Measurements from ENCODE around the gene PHLDB2. TPM values are rescaled to one million over a fixed set of nuclear protein-coding genes. Genes with fewer than 3 reads are reported as not detected.

Gene PHLDB2
- total RNA-seq, 1 experiment from 2014 or later, result 39.6 TPM

GRCh38 chr3:112020674-112021085, 161.6 kb downstream of the PHLDB2 start:
- Histone ChIP-seq H3K27me3 (ENCODE audit: control insufficient read depth, insufficient read depth, low read length) (no peaks in the 10 kb centered on the region), H3K4me3 (ENCODE audit: insufficient read depth, low read depth, low read length) (no peak overlapping the region), H3K36me3 (replicated peaks; ENCODE audit: control insufficient read depth, insufficient read depth, low read length) (no peaks in the 10 kb centered on the region)
- no peak for DNase-seq

Other genes with a start within 250 kb of the PHLDB2 start
- gene PLCXD2, start 184.6 kb upstream of the PHLDB2 start, total RNA-seq (2014; rRNA removed; shearing (Covaris generic)), result 1.00 and 3.4 TPM in 2 replicates
- gene ABHD10, start 119.8 kb downstream of the PHLDB2 start, total RNA-seq (2014; rRNA removed; shearing (Covaris generic)), result 34.4 and 36.1 TPM in 2 replicates
- gene TAGLN3, start 139.7 kb downstream of the PHLDB2 start, total RNA-seq (2014; rRNA removed; shearing (Covaris generic)), result 3.5 and 4.5 TPM in 2 replicates
- gene TMPRSS7, start 175.5 kb downstream of the PHLDB2 start, total RNA-seq (2014; rRNA removed; shearing (Covaris generic)), result not detected in 2 replicates
- gene C3orf52, start 227.1 kb downstream of the PHLDB2 start, total RNA-seq (2014; rRNA removed; shearing (Covaris generic)), result 9.7 and 11.3 TPM in 2 replicates

All from H7 (cell line).